ENCODE data around the gene ITFG1. TPM values are rescaled to one million over a fixed set of nuclear protein-coding genes. Genes with fewer than 3 reads are reported as not detected.

The ITFG1 gene
- total RNA-seq, 1 experiment from 2014 or later = 18.0 TPM

GRCh38 chr16:47134550-47134949, 326.3 kb downstream of the ITFG1 start:
- Histone ChIP-seq H3K27me3 (ENCODE audit: insufficient read depth, low read length) (no peaks in the 10 kb centered on the region), H3K14ac (ENCODE audit: insufficient read depth, low read length) (no peak overlapping the region), H2BK120ac (ENCODE audit: low read depth, low read length, poor library complexity, severe bottlenecking) (no peak overlapping the region), H3K27ac (ENCODE audit: insufficient read length, low read depth, low read length) (no peak overlapping the region), H4K5ac (ENCODE audit: insufficient read length, low read depth, low read length) (no peak overlapping the region), H3K23ac (ENCODE audit: insufficient read length, low read depth, low read length) (no peak overlapping the region), H2BK12ac (ENCODE audit: insufficient read length, low read depth, low read length) (no peak overlapping the region), H2AK5ac (ENCODE audit: insufficient read length, low read length) (no peak overlapping the region), H2AFZ (ENCODE audit: low read length) (no peak overlapping the region), H3K23me2 (ENCODE audit: insufficient read length, low read depth, low read length, poor library complexity, severe bottlenecking) (no peaks in the 10 kb centered on the region), H3K56ac (ENCODE audit: insufficient read length, low read depth, low read length) (no peak overlapping the region), H3K4me2 (ENCODE audit: insufficient read depth, insufficient read length, low read length) (no peak overlapping the region), H3K9ac (ENCODE audit: extremely low read depth, insufficient read length, low read length) (no peak overlapping the region), H4K91ac (ENCODE audit: insufficient read length, low read depth, low read length) (no peak overlapping the region), H3K4me1 (ENCODE audit: insufficient read depth, low read length) (no peaks in the 10 kb centered on the region; the same call in 1 of the 2 replicates), H2BK15ac (ENCODE audit: low read depth, low read length) (no peak overlapping the region), H3K79me1 (ENCODE audit: insufficient read depth, low read depth, low read length, poor library complexity, severe bottlenecking) (peaks cover 7% of the 10 kb centered on the region), H4K8ac (replicated peaks; ENCODE audit: insufficient read length, low read depth, low read length) (no peak overlapping the region), H3T11ph (ENCODE audit: low read length) (no peak overlapping the region), H3K9me3 (ENCODE audit: control insufficient read depth, low read depth, low read length) (no peaks in the 10 kb centered on the region), H4K20me1 (ENCODE audit: control insufficient read depth, insufficient read depth, insufficient read length) (no peaks in the 10 kb centered on the region), H3K4ac (ENCODE audit: low read depth, low read length) (no peak overlapping the region), H3K18ac (ENCODE audit: insufficient read length, low read depth, low read length) (no peak overlapping the region), H3K79me2 (ENCODE audit: insufficient read depth, low read length) (no peaks in the 10 kb centered on the region; the same call in 1 of the 2 replicates), H2BK20ac (ENCODE audit: low read depth, low read length, poor library complexity, severe bottlenecking) (no peak overlapping the region), H2BK5ac (ENCODE audit: insufficient read length, low read length) (no peak overlapping the region)
- Mint-ChIP-seq H3K4me3 (no peak overlapping the region), H3K27me3 (ENCODE audit: low read depth) (no peaks in the 10 kb centered on the region), H3K36me3 (ENCODE audit: insufficient read depth in 1 of 3, low read depth in 3 of 3) (peaks cover 0 to 6% (median 0%) of the 10 kb centered on the region in 3 experiments; a peak in 2 of 7 replicates), H3K27ac (no peak overlapping the region), H3K4me1 (peaks cover 19 to 22% of the 10 kb centered on the region in 2 experiments), H3K9me3 (no peaks in the 10 kb centered on the region)
- WGBS (ENCODE audit: extremely low coverage, insufficient read length, low lambda C conversion rate) = no CpG with 5 or more reads among the region's 4 CpGs
- no peak for TF ChIP-seq CTCF (conservative IDR thresholded peaks at IDR 0.05)
- no peak for DNase-seq
